ENCODE measurements around the gene USP28.

Gene USP28

DNA sequence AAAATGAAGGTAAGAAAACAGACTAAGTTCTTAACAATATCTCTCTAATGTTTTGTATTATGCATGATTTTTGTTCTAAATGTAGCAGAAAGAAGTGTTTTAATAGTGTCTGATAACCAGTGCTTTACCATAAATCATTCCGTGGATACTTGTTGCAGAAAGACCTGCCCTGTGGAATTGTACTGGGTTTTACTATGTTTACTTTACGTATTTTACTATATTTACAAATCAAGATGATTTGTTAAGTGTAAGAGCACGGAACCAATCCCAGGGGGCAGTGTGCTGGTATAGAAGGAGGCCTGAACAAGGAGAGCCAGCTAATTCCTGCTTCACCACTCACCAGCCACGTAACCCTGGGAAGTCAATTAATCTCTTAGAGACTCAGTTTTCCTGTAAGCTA lies 30.7 kb upstream of the USP28 start (continued):
- TF ChIP-seq, protein P1, sequence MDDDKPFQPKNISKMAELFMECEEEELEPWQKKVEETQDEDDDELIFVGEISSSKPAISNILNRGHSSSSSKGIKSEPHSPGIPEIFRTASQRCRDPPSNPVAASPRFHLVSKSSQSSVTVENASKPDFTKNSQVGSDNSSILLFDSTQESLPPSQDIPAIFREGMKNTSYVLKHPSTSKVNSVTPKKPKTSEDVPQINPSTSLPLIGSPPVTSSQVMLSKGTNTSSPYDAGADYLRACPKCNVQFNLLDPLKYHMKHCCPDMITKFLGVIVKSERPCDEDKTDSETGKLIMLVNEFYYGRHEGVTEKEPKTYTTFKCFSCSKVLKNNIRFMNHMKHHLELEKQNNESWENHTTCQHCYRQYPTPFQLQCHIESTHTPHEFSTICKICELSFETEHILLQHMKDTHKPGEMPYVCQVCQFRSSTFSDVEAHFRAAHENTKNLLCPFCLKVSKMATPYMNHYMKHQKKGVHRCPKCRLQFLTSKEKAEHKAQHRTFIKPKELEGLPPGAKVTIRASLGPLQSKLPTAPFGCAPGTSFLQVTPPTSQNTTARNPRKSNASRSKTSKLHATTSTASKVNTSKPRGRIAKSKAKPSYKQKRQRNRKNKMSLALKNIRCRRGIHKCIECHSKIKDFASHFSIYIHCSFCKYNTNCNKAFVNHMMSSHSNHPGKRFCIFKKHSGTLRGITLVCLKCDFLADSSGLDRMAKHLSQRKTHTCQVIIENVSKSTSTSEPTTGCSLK (tag by site-specific recombination; IDR thresholded peaks at IDR 0.05), result no peak
- TF ChIP-seq ZNF530 (tag by site-specific recombination; IDR thresholded peaks at IDR 0.05; ENCODE audit: low read depth), result no peak
- TF ChIP-seq, protein P2, sequence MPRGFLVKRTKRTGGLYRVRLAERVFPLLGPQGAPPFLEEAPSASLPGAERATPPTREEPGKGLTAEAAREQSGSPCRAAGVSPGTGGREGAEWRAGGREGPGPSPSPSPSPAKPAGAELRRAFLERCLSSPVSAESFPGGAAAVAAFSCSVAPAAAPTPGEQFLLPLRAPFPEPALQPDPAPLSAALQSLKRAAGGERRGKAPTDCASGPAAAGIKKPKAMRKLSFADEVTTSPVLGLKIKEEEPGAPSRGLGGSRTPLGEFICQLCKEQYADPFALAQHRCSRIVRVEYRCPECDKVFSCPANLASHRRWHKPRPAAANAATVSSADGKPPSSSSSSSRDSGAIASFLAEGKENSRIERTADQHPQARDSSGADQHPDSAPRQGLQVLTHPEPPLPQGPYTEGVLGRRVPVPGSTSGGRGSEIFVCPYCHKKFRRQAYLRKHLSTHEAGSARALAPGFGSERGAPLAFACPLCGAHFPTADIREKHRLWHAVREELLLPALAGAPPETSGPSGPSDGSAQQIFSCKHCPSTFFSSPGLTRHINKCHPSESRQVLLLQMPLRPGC (tag by site-specific recombination; IDR thresholded peaks at IDR 0.05), result peak; percentile 80
- TF ChIP-seq ZNF623 (tag by site-specific recombination; IDR thresholded peaks at IDR 0.05), result no peak
- 0 out of 2 replicates have a peak, but pooled peaks have one; percentile 64 for TF ChIP-seq HOXD13 (CRISPR knock-in tag; IDR thresholded peaks at IDR 0.05; ENCODE audit: borderline replicate concordance)
- TF ChIP-seq IKZF3 (tag by site-specific recombination; IDR thresholded peaks at IDR 0.05), result peak; percentile 88
- TF ChIP-seq RBAK (tag by site-specific recombination; IDR thresholded peaks at IDR 0.05), result no peak
- no peak for TF ChIP-seq MZF1 (tag by site-specific recombination; IDR thresholded peaks at IDR 0.05; ENCODE audit: borderline replicate concordance)
- peak; percentile 43; the same call in 1 of the 2 replicates for TF ChIP-seq ZNF394 (tag by site-specific recombination; IDR thresholded peaks at IDR 0.05; ENCODE audit: borderline replicate concordance)
- no peak for TF ChIP-seq MYNN (tag by site-specific recombination; IDR thresholded peaks at IDR 0.05; ENCODE audit: borderline replicate concordance)
- no peak for TF ChIP-seq ZNF677 (tag by site-specific recombination; IDR thresholded peaks at IDR 0.05)
- peak; percentile 75; the same call in 1 of the 2 replicates for TF ChIP-seq ZNF561 (tag by site-specific recombination; IDR thresholded peaks at IDR 0.05; ENCODE audit: borderline replicate concordance)
- TF ChIP-seq ZEB2 (tag by site-specific recombination; IDR thresholded peaks at IDR 0.05), result peak; percentile 78
- TF ChIP-seq ZNF350 (tag by site-specific recombination; IDR thresholded peaks at IDR 0.05), result no peak
- TF ChIP-seq SP7 (tag by site-specific recombination; IDR thresholded peaks at IDR 0.05), result peak; percentile 51; the same call in 1 of the 2 replicates
- TF ChIP-seq ZNF600 (tag by site-specific recombination; IDR thresholded peaks at IDR 0.05), result no peak
- no peak for TF ChIP-seq ZNF658 (tag by site-specific recombination; IDR thresholded peaks at IDR 0.05)
- TF ChIP-seq KLF10 (tag by site-specific recombination; IDR thresholded peaks at IDR 0.05), result peak; percentile 61; the same call in 1 of the 2 replicates
- TF ChIP-seq ZNF24 (tag by site-specific recombination; IDR thresholded peaks at IDR 0.05), result 0 out of 2 replicates have a peak, but pooled peaks have one; percentile 47
- no peak for TF ChIP-seq ZBTB20 (tag by site-specific recombination; IDR thresholded peaks at IDR 0.05)
- TF ChIP-seq, protein P3, sequence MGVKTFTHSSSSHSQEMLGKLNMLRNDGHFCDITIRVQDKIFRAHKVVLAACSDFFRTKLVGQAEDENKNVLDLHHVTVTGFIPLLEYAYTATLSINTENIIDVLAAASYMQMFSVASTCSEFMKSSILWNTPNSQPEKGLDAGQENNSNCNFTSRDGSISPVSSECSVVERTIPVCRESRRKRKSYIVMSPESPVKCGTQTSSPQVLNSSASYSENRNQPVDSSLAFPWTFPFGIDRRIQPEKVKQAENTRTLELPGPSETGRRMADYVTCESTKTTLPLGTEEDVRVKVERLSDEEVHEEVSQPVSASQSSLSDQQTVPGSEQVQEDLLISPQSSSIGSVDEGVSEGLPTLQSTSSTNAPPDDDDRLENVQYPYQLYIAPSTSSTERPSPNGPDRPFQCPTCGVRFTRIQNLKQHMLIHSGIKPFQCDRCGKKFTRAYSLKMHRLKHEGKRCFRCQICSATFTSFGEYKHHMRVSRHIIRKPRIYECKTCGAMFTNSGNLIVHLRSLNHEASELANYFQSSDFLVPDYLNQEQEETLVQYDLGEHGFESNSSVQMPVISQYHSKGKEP (tag by site-specific recombination; IDR thresholded peaks at IDR 0.05), result peak; percentile 81

DNA sequence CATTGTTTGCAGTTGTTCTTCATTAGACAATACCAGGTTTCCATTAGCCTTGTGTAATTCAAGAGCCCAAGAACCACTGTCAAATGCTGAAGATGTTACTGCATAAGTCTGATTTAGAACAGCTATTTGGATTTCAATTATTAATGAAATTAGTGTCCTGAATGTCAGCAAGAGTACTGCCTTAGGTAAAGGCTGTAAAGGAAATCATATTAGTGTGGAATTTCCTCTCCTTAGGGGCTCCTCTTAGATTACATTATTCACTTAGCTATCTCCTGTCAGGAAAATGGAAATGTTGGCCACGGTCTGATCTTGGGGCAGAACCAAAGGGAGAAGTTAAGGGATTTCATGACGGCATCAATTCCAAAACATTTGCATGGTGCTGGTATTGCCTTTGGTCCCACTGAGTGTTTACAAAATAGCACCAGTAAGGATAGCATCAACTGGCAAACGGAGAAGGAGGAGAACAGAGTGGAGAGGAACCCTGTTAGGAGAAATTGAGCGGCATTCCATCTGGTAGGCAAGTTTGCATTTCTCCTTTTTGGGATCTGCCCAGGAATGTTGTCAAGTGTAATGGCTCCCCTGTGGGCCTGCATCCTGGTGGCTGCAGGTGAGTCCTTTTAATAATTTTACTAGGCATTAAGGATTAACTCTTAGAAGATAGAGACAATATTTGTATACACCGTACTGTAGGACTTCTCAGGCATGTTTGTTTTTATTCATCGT lies 29.2 kb upstream of the USP28 start, which contains the start of gene HTR3B:
HTR3B (plus strand) TSS at position 418 of the 723 bp plus-strand sequence; CDS start at position 556, 138 bp downstream.
- Histone ChIP-seq H3K4me1 (ENCODE audit: control insufficient read depth, insufficient read depth, low read length) (peaks cover 18% of the 10 kb centered on the region), H3K9me3 (ENCODE audit: control insufficient read depth, insufficient read depth, low read depth, low read length) (no peaks in the 10 kb centered on the region), H3K27ac (ENCODE audit: extremely low read depth, low read depth, low read length) (no peak within 1 kb of the TSS), H3K36me3 (ENCODE audit: control insufficient read depth in 2 of 2, insufficient read depth in 1 of 2, low read length in 2 of 2) (no peaks in the 10 kb centered on the region), H3K4me3 (ENCODE audit: low read depth, low read length) (no peak within 1 kb of the TSS)
- POLR2A ChIA-PET, result no interaction called here
- TF ChIP-seq ZNF610 (tag by site-specific recombination; IDR thresholded peaks at IDR 0.05; ENCODE audit: borderline replicate concordance) (no peak), KLF16 (tag by site-specific recombination; IDR thresholded peaks at IDR 0.05) (no peak), ZNF600 (tag by site-specific recombination; IDR thresholded peaks at IDR 0.05) (peak; percentile 75; the same call in 1 of the 2 replicates)
- CTCF ChIA-PET, result interaction anchor here (0.6 to 5.9 kb wide), 8 partner anchors 8 to 353 kb away, joined by 3 to 67 read pairs (median 3); no protein-coding TSS in a partner anchor
